Activated CD4-positive, alpha-beta T cell treated with anti-CD3 and anti-CD28 coated beads, Interleukin-2, amount 10 ng/mL, durations not matched to agents 24 days and 14 days (primary cell): Measurements from ENCODE around the gene VSIG4. TPM values are rescaled to one million over a fixed set of nuclear protein-coding genes. Genes with fewer than 3 reads are reported as not detected.
"Not testable (repeated sequence)": the region's sequence is repeated elsewhere in the genome, so short reads cannot be mapped to it uniquely, and the experiment has no call there.

Experiments
- DNase-seq: peaks from one replicate; pipeline ENCODE4 v3.0.0; 2022
- H3K27ac Mint-ChIP-seq: one replicate; pipeline ENCODE4 v1.8.0; 2022; ENCODE audit warnings: mild to moderate bottlenecking, mixed read lengths
- H3K27me3 Mint-ChIP-seq: one replicate; pipeline ENCODE4 v1.8.0; 2022; ENCODE audit warnings: mixed read lengths
- H3K36me3 Mint-ChIP-seq: one replicate; pipeline ENCODE4 v1.8.0; 2022; ENCODE audit warnings: low read depth, mild to moderate bottlenecking, mixed read lengths
- H3K4me1 Mint-ChIP-seq: one replicate; pipeline ENCODE4 v1.8.0; 2021; ENCODE audit warnings: mixed read lengths
- H3K4me3 Mint-ChIP-seq: one replicate; pipeline ENCODE4 v1.8.0; 2022; ENCODE audit warnings: mild to moderate bottlenecking, moderate library complexity, mixed read lengths
- H3K9me3 Mint-ChIP-seq: one replicate; pipeline ENCODE4 v1.8.0; 2021; ENCODE audit warnings: mixed read lengths
- intact Hi-C: fragments of 100-400 bp; cut with micrococcal nuclease; formaldehyde crosslinking; loops from one replicate; pipeline ENCODE4 v1.15.1; 2023
- total RNA-seq: library from RNA; stranded (reverse); gene quantifications from 2 replicates; pipeline ENCODE4 v1.2.3, GENCODE V29; 2022

VSIG4 gene
- total RNA-seq: not detected in 2 replicates

DNA sequence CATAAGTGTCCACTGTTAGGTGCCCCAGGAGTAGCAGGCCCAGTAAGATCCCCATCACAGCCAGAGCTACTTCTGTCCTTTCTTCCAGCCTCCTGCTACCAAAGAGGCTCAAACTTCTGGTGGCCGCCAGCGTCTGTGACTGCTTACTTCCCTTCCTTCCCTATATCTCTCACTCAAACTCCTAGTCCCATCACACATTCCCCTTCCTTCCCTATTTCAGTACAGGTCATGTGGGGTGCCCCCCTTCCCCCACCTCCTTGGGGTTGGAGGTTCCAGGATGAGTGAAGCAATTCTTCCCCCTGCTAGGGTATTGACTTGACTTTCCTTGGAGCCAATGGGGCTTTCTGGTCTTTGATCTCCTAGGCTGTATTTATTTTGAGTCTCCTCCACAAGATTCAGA is at the start of gene VSIG4:
TSS of gene VSIG4 (minus strand) at position 137 of the 400 bp plus-strand sequence. CDS start at position 55, 82 bp downstream.
- Mint-ChIP-seq H3K4me3 (no peak within 1 kb of the TSS), H3K36me3 (no peaks in the 10 kb centered on the region), H3K4me1 (peaks cover 3% of the 10 kb centered on the region), H3K9me3 (no peaks in the 10 kb centered on the region), H3K27me3 (no peaks in the 10 kb centered on the region), H3K27ac (no peak within 1 kb of the TSS)
- intact Hi-C loops: loop anchor here (10.0 kb wide), 1 partner anchor 295 kb away; no protein-coding TSS in a partner anchor
- DNase-seq: no peak

- no peak for DNase-seq
- Mint-ChIP-seq H3K27ac (no peak overlapping the region), H3K4me1 (peaks cover 20% of the 10 kb centered on the region), H3K27me3 (no peaks in the 10 kb centered on the region), H3K4me3 (no peak overlapping the region), H3K9me3 (peaks cover 14% of the 10 kb centered on the region), H3K36me3 (peaks cover 5% of the 10 kb centered on the region)
- intact Hi-C loops: no loop called here
Observed at GRCh38 chrX:66076801-66077200, 36.9 kb upstream of the VSIG4 start.

- Mint-ChIP-seq H3K4me1 (peaks cover 20% of the 10 kb centered on the region), H3K36me3 (peaks cover 5% of the 10 kb centered on the region), H3K9me3 (peaks cover 14% of the 10 kb centered on the region), H3K27ac (peak overlapping the region; percentile 90), H3K4me3 (peak overlapping the region; percentile 77), H3K27me3 (no peaks in the 10 kb centered on the region)
- peak; percentile 80 for DNase-seq
- intact Hi-C loops: loop anchor here (2.0 kb wide), 1 partner anchor 28 kb away; no protein-coding TSS in a partner anchor
Observed at GRCh38 chrX:66074920-66075879, 35.3 kb upstream of the VSIG4 start.

- peaks cover 15% of the 10 kb centered on the region for H3K9me3 Mint-ChIP-seq
- DNase-seq: no peak
- H3K4me1 Mint-ChIP-seq: peaks cover 20% of the 10 kb centered on the region
- peaks cover 5% of the 10 kb centered on the region for H3K36me3 Mint-ChIP-seq
- H3K4me3 Mint-ChIP-seq: no peak overlapping the region
- H3K27ac Mint-ChIP-seq: no peak overlapping the region
- intact Hi-C loops: no loop called here
- H3K27me3 Mint-ChIP-seq: no peaks in the 10 kb centered on the region
Observed at GRCh38 chrX:66071126-66071525, 31.2 kb upstream of the VSIG4 start.

GRCh38 chrX:66064261-66064660 is 24.4 kb upstream of the VSIG4 start:
- DNase-seq: no peak
- peaks cover 14% of the 10 kb centered on the region for H3K9me3 Mint-ChIP-seq
- no peak overlapping the region for H3K27ac Mint-ChIP-seq
- H3K4me3 Mint-ChIP-seq: no peak overlapping the region
- H3K36me3 Mint-ChIP-seq: peaks cover 9% of the 10 kb centered on the region
- no peaks in the 10 kb centered on the region for H3K27me3 Mint-ChIP-seq
- intact Hi-C loops: no loop called here
- H3K4me1 Mint-ChIP-seq: peaks cover 25% of the 10 kb centered on the region

GRCh38 chrX:66057019-66057418 is 17.1 kb upstream of the VSIG4 start:
- H3K4me3 Mint-ChIP-seq, H3K9me3 Mint-ChIP-seq, H3K27me3 Mint-ChIP-seq, H3K27ac Mint-ChIP-seq, H3K36me3 Mint-ChIP-seq, DNase-seq, intact Hi-C loops: not testable (repeated sequence)
- H3K4me1 Mint-ChIP-seq: peaks cover 15% of the 10 kb centered on the region

GRCh38 chrX:66054978-66055377 is 15.1 kb upstream of the VSIG4 start:
- Mint-ChIP-seq H3K27ac (no peak overlapping the region), H3K9me3 (peaks cover 6% of the 10 kb centered on the region), H3K4me1 (peaks cover 2% of the 10 kb centered on the region), H3K4me3 (no peak overlapping the region), H3K36me3 (no peaks in the 10 kb centered on the region), H3K27me3 (no peaks in the 10 kb centered on the region)
- intact Hi-C loops: no loop called here
- no peak for DNase-seq

DNA sequence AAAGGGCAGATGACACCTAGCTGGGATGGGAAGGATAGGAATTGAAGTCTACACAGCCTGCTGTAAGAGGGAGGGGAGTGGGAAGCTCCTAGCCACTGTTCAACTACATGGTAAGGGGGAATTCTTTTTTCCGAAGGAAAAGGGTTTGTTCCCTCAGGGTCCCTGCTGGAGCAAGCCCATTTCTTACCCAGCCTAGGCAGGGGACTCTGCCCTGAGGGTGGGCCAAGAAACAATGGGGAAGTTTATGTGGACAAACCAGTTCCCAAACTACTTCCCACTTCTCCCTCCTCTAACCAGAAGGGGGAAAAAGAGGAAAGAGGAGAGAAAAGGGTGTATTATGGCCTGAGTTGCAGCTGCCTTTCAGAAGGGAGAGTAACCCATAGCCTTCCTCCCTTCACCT is 13.5 kb upstream of the VSIG4 start:
- Mint-ChIP-seq H3K27me3 (no peaks in the 10 kb centered on the region), H3K4me1 (no peaks in the 10 kb centered on the region), H3K36me3 (no peaks in the 10 kb centered on the region), H3K4me3 (no peak overlapping the region), H3K9me3 (peaks cover 4% of the 10 kb centered on the region), H3K27ac (no peak overlapping the region)
- no peak for DNase-seq
- intact Hi-C loops: no loop called here

DNA sequence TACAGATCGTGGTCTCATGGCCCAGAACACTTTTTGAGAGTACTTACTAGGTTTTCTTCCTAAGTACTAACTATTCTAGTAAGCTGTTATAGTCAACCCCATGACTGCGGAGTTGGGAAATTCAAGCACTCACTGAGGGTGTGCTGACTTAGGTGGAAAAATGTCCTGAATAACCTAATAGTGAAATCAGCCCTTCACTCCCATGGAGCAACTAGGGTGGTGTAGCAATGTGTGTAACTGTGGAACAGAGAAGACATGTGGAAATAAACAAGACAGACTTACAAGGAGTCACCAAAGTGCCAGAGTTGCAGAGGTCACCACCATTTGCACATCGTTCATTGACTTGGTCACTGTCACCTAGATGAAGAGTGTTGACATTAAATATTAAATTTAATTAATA is 12.1 kb upstream of the VSIG4 start:
- peaks cover 4% of the 10 kb centered on the region for H3K9me3 Mint-ChIP-seq
- intact Hi-C loops: no loop called here
- no peaks in the 10 kb centered on the region for H3K27me3 Mint-ChIP-seq
- peaks cover 11% of the 10 kb centered on the region for H3K4me1 Mint-ChIP-seq
- H3K27ac Mint-ChIP-seq: no peak overlapping the region
- no peaks in the 10 kb centered on the region for H3K36me3 Mint-ChIP-seq
- no peak for DNase-seq
- H3K4me3 Mint-ChIP-seq: no peak overlapping the region

DNA sequence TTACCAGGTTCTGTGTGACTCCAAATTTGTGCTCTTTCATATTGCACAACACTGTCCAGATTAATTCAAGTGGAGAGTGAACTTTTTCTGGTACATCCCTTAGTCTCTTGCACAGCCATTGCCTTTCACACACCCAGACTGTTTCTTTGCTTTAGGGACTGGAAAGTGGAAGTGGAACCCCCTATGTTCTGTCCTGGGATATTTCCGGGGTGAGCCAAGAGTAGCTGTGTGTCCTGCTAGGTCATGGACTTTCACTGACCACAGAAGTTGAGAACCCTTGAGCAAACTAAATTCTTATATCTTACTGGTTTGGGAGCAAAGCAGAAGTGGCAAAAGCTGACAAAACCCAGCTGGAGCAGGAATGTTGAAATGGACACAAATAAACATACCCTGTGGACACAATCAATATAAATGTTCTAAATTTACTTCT is 10.3 kb upstream of the VSIG4 start:
- Mint-ChIP-seq H3K4me3 (no peak overlapping the region), H3K27me3 (no peaks in the 10 kb centered on the region)
- DNase-seq: no peak

GRCh38 chrX:66049056-66049455 is 9.2 kb upstream of the VSIG4 start:
- Mint-ChIP-seq H3K4me1 (peaks cover 33% of the 10 kb centered on the region), H3K9me3 (peaks cover 7% of the 10 kb centered on the region), H3K27ac (no peak overlapping the region), H3K36me3 (no peaks in the 10 kb centered on the region), H3K27me3 (no peaks in the 10 kb centered on the region), H3K4me3 (no peak overlapping the region)
- intact Hi-C loops: loop anchor here (10.0 kb wide), 1 partner anchor 304 kb away; no protein-coding TSS in a partner anchor
- DNase-seq: no peak

More for the DNA sequence above, 10.3 kb upstream of the VSIG4 start:
- Mint-ChIP-seq H3K36me3 (no peaks in the 10 kb centered on the region), H3K4me1 (peaks cover 29% of the 10 kb centered on the region), H3K9me3 (peaks cover 7% of the 10 kb centered on the region), H3K27ac (no peak overlapping the region)
- intact Hi-C loops: no loop called here

GRCh38 chrX:66046612-66047235 is 6.8 kb upstream of the VSIG4 start:
- peak overlapping the region; percentile 99 for H3K27ac Mint-ChIP-seq
- H3K4me3 Mint-ChIP-seq: peak overlapping the region; percentile 74
- intact Hi-C loops: loop anchor here (1.0 to 10.0 kb wide), 7 partner anchors 28 to 512 kb away; partner anchors contain the start of genes LAS1L and MSN
- no peaks in the 10 kb centered on the region for H3K27me3 Mint-ChIP-seq
- peaks cover 7% of the 10 kb centered on the region for H3K9me3 Mint-ChIP-seq
- peaks cover 33% of the 10 kb centered on the region for H3K4me1 Mint-ChIP-seq
- H3K36me3 Mint-ChIP-seq: no peaks in the 10 kb centered on the region
- peak; percentile 69 for DNase-seq

DNA sequence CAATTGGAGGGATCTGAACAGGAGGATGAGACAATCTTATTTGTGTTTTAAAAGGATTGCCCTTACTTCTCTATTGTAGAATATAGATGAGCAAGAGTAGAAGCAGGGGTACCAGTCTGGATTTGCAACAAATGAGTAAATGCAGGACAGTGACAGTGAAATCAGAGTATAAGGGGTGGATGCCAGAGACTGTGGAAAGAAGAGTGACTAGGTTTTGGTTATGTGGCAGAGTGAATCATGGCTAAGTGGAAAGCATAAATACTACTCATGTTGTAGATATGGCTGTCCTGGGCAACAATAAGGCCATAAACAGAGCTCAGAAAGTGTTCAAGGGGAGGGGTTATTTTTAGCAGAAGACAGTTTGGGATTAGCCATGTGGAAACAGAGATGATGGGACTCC is 6.0 kb upstream of the VSIG4 start:
- Mint-ChIP-seq H3K9me3 (peaks cover 7% of the 10 kb centered on the region), H3K36me3 (no peaks in the 10 kb centered on the region), H3K4me1 (peaks cover 34% of the 10 kb centered on the region), H3K27me3 (no peaks in the 10 kb centered on the region), H3K27ac (peak overlapping the region; percentile 99), H3K4me3 (peak overlapping the region; percentile 74)
- no peak for DNase-seq
- intact Hi-C loops: loop anchor here (1.0 to 10.0 kb wide), 7 partner anchors 29 to 512 kb away; partner anchors contain the start of genes LAS1L and MSN

DNA sequence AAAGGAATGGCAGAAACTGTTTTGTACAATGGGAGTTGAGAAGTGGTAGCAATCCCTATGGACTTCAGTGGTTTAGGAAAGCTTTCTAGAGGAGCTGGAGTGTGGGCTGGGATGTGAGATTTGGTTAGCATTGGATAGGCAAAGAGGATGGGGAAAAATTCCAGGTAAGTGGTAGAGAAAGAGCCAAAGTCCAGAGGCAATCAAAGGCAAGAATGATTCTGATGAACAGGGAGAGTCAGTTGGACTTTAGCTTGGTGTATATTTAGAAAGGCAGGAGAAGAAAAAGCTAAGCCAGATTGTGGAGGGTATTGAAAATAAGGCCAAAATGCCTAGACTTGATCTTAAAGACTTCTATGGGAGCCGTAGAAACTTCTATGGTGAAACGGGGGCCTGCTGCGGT is 3.7 kb upstream of the VSIG4 start:
- no peak overlapping the region for H3K27ac Mint-ChIP-seq
- no peaks in the 10 kb centered on the region for H3K27me3 Mint-ChIP-seq
- peaks cover 34% of the 10 kb centered on the region for H3K4me1 Mint-ChIP-seq
- peaks cover 3% of the 10 kb centered on the region for H3K9me3 Mint-ChIP-seq
- intact Hi-C loops: loop anchor here (10.0 kb wide), 1 partner anchor 299 kb away; no protein-coding TSS in a partner anchor
- H3K36me3 Mint-ChIP-seq: no peaks in the 10 kb centered on the region
- H3K4me3 Mint-ChIP-seq: no peak overlapping the region
- no peak for DNase-seq
